IPS-18c (cell line): ENCODE measurements around the gene GRID1.
"Not testable (repeated sequence)": the region's sequence is repeated elsewhere in the genome, so short reads cannot be mapped to it uniquely, and the experiment has no call there.

Experiments
- H3K4me3 ChIP-seq: 2 replicates; pipeline ENCODE4 v1.7.0; 2013; ENCODE audit warnings: low read depth, mild to moderate bottlenecking, low read length, moderate library complexity; ENCODE audit not compliant: insufficient read depth
- H3K9me3 ChIP-seq: one replicate; pipeline ENCODE4 v1.6.1; 2013; ENCODE audit warnings: mild to moderate bottlenecking, low read length, moderate library complexity; ENCODE audit not compliant: control insufficient read depth, insufficient read depth

GRID1 gene

GRCh38 chr10:85936161-85936560, 430.4 kb downstream of the GRID1 start:
- H3K4me3 ChIP-seq: no peak overlapping the region
- no peaks in the 10 kb centered on the region for H3K9me3 ChIP-seq

GRCh38 chr10:85934586-85934985, 432.0 kb downstream of the GRID1 start:
- H3K4me3 ChIP-seq: no peak overlapping the region
- no peaks in the 10 kb centered on the region for H3K9me3 ChIP-seq

GRCh38 chr10:85929993-85930392, 436.6 kb downstream of the GRID1 start:
- H3K9me3 ChIP-seq, H3K4me3 ChIP-seq: not testable (repeated sequence)

- Histone ChIP-seq H3K4me3 (no peak overlapping the region), H3K9me3 (no peaks in the 10 kb centered on the region)
These were observed 438.5 kb downstream of the GRID1 start for GRCh38 chr10:85927952-85928665.

GRCh38 chr10:85926986-85927385, 439.6 kb downstream of the GRID1 start:
- H3K9me3 ChIP-seq: no peaks in the 10 kb centered on the region
- no peak overlapping the region for H3K4me3 ChIP-seq

- H3K4me3 ChIP-seq: no peak overlapping the region
- H3K9me3 ChIP-seq: no peaks in the 10 kb centered on the region
These were observed 440.5 kb downstream of the GRID1 start for GRCh38 chr10:85926136-85926535.

- Histone ChIP-seq H3K4me3 (no peak overlapping the region), H3K9me3 (no peaks in the 10 kb centered on the region)
These were observed 441.3 kb downstream of the GRID1 start for GRCh38 chr10:85925201-85925750.

- H3K4me3 ChIP-seq: no peak overlapping the region
- peaks cover 2% of the 10 kb centered on the region for H3K9me3 ChIP-seq
These were observed 442.1 kb downstream of the GRID1 start for GRCh38 chr10:85924382-85925102.

GRCh38 chr10:85922356-85923129, 444.1 kb downstream of the GRID1 start:
- Histone ChIP-seq H3K4me3 (no peak overlapping the region), H3K9me3 (peaks cover 2% of the 10 kb centered on the region)

GRCh38 chr10:85921789-85922188, 444.8 kb downstream of the GRID1 start:
- H3K4me3 ChIP-seq: no peak overlapping the region
- H3K9me3 ChIP-seq: peaks cover 2% of the 10 kb centered on the region

GRCh38 chr10:85920311-85920710, 446.3 kb downstream of the GRID1 start:
- H3K4me3 ChIP-seq: no peak overlapping the region; the same call in 1 of the 2 replicates
- H3K9me3 ChIP-seq: peaks cover 2% of the 10 kb centered on the region

- peaks cover 2% of the 10 kb centered on the region for H3K9me3 ChIP-seq
These were observed 447.0 kb downstream of the GRID1 start for GRCh38 chr10:85919491-85920021.

GRCh38 chr10:85918371-85918770, 448.2 kb downstream of the GRID1 start:
- no peak overlapping the region for H3K4me3 ChIP-seq

More at GRCh38 chr10:85919491-85920021, 447.0 kb downstream of the GRID1 start:
- H3K4me3 ChIP-seq: no peak overlapping the region

GRCh38 chr10:85917601-85918000, 449.0 kb downstream of the GRID1 start:
- Histone ChIP-seq H3K4me3 (no peak overlapping the region), H3K9me3 (peaks cover 2% of the 10 kb centered on the region)

More at GRCh38 chr10:85918371-85918770, 448.2 kb downstream of the GRID1 start:
- peaks cover 2% of the 10 kb centered on the region for H3K9me3 ChIP-seq

GRCh38 chr10:85916994-85917573, 449.5 kb downstream of the GRID1 start:
- peaks cover 2% of the 10 kb centered on the region for H3K9me3 ChIP-seq

GRCh38 chr10:85916286-85916685, 450.3 kb downstream of the GRID1 start:
- Histone ChIP-seq H3K4me3 (no peak overlapping the region), H3K9me3 (peaks cover 2% of the 10 kb centered on the region)

More at GRCh38 chr10:85916994-85917573, 449.5 kb downstream of the GRID1 start:
- no peak overlapping the region for H3K4me3 ChIP-seq
